D721Med (cell line): ENCODE measurements around the gene CDC34.

Experiments
- DNase-seq: peaks from one replicate; pipeline ENCODE4 v3.0.0; 2011; ENCODE audit warnings: low spot score; ENCODE audit not compliant: insufficient read length
- FAIRE-seq: peaks from 2 replicates; lab custom pipeline; 2011; peaks lifted over from hg19 to GRCh38; lab: Jason Lieb, UNC
- TF ChIP-seq, protein P1 (sequence below): IDR thresholded peaks from 2 replicates; pipeline ENCODE4 v1.5.1; 2012; ENCODE audit warnings: mild to moderate bottlenecking, control low read depth; ENCODE audit not compliant: insufficient read depth; ENCODE audit errors: missing control alignments

The CDC34 gene

DNA sequence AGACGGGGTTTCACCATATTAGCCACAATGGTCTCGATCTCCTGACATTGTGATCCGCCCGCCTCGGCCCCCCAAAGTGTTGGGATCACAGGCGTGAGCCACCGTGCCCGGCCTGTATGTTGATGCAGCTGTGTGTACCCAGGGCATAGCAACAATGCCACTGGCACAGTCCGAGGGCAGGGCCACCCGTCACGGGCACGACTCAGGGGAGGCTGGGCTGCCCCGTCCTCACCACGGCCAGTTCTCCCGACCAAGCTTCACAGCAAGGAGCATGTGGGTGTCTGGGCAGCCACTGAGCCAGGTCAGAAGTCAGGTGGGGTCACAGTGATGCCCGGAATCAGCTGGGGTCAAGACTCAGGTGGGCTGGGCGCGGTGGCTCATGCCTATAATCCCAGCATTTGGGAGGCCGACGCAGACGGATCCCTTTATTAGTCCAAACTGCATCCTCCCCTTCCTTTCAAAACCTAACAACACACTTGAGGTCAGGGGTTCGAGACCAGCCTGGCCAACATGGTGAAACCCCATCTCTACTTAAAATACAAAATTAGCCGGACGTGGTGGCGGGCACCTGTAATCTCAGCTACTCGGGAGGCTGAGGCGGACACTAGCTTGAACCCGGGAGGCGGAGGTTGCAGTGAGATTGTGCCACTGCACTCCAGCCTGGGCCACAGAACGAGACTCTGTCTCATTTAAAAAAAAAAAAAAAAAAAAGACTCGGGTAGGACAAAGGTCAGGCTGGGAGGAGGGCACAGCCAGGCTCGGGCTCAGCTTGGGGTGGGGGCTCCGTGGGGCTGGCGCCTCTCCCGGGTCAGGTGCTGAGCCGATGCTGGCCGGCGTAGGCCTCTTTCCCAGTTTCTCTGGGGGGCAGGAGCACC lies 1.2 kb upstream of the CDC34 start:
- TF ChIP-seq, protein P1, sequence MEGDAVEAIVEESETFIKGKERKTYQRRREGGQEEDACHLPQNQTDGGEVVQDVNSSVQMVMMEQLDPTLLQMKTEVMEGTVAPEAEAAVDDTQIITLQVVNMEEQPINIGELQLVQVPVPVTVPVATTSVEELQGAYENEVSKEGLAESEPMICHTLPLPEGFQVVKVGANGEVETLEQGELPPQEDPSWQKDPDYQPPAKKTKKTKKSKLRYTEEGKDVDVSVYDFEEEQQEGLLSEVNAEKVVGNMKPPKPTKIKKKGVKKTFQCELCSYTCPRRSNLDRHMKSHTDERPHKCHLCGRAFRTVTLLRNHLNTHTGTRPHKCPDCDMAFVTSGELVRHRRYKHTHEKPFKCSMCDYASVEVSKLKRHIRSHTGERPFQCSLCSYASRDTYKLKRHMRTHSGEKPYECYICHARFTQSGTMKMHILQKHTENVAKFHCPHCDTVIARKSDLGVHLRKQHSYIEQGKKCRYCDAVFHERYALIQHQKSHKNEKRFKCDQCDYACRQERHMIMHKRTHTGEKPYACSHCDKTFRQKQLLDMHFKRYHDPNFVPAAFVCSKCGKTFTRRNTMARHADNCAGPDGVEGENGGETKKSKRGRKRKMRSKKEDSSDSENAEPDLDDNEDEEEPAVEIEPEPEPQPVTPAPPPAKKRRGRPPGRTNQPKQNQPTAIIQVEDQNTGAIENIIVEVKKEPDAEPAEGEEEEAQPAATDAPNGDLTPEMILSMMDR: no peak
- DNase-seq: no peak
- no peak for FAIRE-seq

DNA sequence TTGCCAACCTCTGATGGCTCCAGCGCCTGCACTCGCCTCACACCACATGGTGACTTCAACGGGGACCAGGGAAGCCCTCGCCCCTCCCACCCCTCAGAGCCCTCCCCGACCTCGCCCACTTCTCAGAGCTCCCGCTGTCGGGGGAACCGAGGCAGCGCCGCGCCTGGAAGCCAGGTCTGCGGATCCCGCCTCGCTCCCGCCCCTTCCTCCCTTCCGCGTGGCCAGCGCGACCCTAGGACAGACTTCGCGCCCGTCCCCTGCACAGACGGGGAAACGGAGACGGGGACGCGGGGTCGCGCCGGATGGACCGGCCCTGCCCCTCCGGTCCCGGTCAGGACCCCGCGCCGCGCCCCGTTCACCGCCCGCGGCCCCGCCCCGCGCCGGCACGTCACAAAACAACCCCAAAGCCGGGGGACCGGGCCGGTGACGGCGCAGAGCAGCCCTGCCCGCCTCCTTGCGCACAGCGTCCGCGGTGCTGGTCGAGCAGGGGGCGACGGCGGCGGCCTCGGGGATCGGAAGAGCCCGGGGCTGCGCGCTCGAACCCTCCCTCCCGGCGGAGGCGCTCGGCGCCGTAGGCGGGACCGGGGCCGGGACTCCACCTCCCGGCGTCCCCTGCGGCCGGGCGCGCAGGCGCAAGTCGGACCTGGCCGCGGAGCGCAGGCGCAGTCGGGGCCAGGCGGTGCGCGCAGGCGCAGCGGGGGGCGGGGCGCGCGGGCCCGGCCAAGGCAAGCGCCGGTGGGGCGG lies 379 bp upstream of the CDC34 start:
- TF ChIP-seq, protein P1: no peak
- peak; percentile 88 for DNase-seq
- no peak for FAIRE-seq

DNA sequence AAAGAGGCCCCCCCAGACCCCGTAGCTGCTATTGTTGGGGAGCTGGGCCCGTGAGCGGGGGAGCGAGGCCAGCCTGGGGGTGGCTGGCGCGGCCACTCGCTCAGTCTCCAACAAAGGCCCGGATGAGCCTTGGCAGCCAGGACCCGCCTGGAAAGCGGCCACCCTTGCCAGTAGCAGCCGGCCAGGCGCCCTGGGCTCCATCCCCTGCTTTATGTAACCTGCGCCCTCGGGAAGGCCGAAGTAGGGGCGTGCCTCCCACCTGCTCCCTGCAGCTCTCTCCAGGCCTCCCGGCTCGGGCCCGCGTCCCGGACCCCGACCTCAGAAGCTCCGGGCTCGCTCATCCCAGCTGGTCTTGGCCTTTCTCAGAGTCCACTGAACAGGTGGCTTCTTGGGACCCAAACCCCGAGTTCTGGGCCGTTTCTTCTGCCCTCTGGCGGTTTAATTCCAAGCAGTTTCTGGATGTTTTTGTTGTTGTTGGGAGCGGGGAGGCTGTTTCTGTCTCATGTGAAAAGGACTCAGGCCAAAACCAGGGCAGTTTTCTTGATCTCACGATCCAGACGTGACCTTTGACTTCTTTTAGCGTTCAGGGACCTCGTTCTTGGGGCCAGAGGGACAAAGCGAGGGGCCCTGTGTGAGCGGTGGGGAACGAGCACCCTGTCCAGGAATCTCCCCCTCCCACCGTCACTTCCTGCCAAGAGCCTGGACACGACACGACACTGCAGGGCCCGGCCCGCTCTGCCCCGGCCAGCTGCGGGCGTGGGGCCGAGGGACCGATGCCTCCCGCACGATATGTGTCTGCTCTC lies 1.2 kb downstream of the CDC34 start:
- FAIRE-seq (no peak), DNase-seq (no peak)
- TF ChIP-seq, protein P1: peak; percentile 47

DNA sequence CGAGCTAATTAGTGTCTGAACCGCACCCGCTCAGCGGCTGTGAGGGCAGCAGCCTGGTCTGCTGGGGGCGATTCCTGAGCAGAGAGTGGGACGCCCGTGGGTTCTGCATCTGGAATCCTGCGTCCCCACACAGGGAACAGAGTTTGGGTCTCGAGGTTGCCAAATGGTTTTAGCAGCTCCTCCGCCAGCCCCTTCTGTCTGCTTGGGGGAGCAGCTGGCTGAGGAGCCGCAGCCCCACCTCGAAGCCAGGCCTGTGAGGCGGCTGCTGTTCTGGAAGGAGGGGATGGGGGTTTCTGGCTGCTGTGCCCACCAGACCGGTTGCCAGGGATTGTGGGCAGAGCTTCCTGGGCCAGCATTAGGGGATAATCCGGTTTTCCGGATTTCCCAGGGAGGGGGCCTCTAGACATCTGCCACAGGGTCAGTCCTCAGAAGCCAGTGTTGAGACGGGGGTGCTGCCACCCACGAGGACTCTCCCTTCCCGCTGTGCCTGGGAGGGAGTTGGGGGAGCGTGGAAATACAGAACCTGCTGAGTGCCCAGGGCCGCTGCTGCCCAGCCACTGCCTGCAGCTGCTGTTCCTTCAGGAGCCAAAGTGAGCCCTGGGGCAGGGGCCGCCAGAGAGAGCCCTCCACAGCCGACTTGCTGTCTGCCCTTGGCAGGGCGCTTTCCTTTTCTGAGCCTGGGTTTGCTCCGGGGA lies 2.0 kb downstream of the CDC34 start:
- FAIRE-seq: no peak

DNA sequence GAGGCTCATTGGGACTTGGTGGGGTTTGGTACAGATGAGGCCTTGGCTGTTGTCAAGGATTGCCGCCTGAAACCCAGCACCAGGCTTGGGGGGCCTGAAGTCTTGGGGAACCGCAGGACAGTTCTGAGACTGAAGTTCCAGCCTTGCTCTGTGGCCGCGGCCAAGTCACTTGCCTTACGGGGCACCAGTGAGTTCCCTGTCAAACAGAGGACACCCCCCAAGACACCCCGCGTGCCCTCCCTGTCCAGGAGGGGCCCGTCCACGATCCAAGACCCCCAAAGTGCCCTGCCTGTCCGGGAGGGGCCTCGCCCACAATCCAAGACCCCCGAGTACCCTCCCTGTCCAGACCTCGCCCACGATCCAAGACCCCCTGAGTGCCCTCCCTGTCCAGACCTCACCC lies 2.5 kb downstream of the CDC34 start:
- no peak for DNase-seq
- no peak for FAIRE-seq
- TF ChIP-seq, protein P1: no peak

More for the DNA sequence above, 2.0 kb downstream of the CDC34 start:
- TF ChIP-seq, protein P1: no peak
- DNase-seq: peak; percentile 68

DNA sequence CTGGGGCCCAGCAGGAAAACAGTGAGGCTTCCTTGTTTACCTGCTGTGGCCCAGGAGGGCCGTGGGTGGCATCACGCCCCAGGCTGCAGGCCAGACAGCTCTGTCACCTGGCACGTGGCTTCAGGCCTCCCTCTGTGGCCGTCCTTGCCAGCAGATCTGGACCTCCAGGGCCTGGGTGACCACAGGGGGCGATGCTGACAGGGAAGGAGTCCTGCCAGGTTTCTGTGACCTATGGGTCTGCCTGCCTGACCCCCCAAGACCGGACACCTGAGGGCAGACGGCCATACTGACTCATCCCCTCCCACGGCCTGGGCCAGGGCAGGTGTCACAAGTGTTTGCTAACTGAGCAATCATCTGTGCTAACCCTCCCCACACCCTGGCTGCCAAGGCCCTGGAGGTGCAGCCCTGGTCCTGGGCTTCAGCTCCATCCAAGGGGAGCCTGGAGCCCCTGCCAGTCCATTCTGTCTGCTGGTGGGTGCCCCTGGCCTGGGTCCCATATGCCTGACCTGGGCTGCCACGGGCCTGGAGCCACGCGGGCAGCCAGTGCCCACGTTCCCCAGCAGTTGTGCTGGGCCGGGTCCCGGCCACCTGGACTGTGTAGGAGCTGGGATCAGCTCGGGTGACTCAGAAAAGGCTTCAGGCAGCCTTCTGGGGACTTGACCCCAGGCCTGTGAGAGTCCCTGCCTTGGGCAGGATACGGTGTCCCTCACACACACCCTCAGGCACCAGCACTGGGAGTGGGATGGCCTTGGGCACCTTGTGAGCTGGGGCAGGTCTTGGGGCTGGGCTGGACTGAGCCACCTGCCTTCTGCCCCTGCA lies 3.7 kb downstream of the CDC34 start:
- DNase-seq: no peak
- no peak for FAIRE-seq
- TF ChIP-seq, protein P1: no peak
